ENCODE data around the gene THSD4. TPM values are rescaled to one million over a fixed set of nuclear protein-coding genes. Genes with fewer than 3 reads are reported as not detected.

THSD4 gene
- total and polyA plus RNA-seq, 2 of the 8 experiments (the other 6 are each of a cell fraction or from before 2014, with no cell fraction given) = 2.5 to 6.2 TPM

DNA sequence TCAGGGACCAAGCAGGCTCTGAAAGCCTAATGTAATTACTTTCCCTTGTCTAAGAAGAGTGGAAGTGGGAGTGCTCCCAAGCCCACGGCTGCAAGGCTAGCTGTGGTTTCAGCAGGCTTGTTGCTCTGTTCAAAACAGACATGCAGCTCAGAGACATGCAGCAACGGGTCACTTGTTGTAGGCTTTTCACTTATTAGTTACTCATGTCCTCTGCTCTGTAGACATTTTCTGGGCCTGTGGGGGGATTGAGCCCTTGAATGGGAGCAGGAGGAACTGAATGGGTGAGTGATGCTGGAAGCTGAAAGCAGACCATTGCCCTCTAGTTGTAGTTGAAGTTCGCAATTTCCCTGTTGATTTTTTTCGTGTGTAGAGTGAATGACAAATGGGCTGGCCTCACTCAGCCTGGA lies 433.1 kb downstream of the THSD4 start:
- FAIRE-seq (no peak), DNase-seq (ENCODE audit: low read depth in 1 of 2, low spot score in 2 of 2) (no peak)
- H3K27me3 ChIP-seq (replicated peaks in 1 of 4; ENCODE audit: control insufficient read depth in 3 of 4, extremely low read depth in 1 of 4, insufficient read depth in 3 of 4, low read length in 3 of 4) = no peaks in the 10 kb centered on the region
- 0 out of 2 replicates have a peak overlapping the region, but pooled peaks have one; percentile 10 for H2BK5ac ChIP-seq (ENCODE audit: low read depth, low read length)
- H2BK120ac ChIP-seq (replicated peaks; ENCODE audit: low read depth, low read length) = no peak overlapping the region
- H4K20me1 ChIP-seq (replicated peaks in 1 of 2; ENCODE audit: control insufficient read depth in 1 of 2, insufficient read depth in 2 of 2, low read length in 2 of 2) = no peaks in the 10 kb centered on the region
- no peak overlapping the region for H4K91ac ChIP-seq (replicated peaks; ENCODE audit: insufficient read length, low read length)
- no peak overlapping the region for H3K4ac ChIP-seq (replicated peaks; ENCODE audit: insufficient read length, low read depth, low read length)
- H3K18ac ChIP-seq (ENCODE audit: extremely low read depth, low read length) = 0 out of 2 replicates have a peak overlapping the region, but pooled peaks have one; percentile 20
- ChIA-PET CTCF (ENCODE audit: partially characterized antibody) (interaction anchor here (0.8 to 10.4 kb wide), 7 partner anchors 15 to 162 kb away, joined by 3 to 63 read pairs (median 4); no protein-coding TSS in a partner anchor), POLR2A (ENCODE audit: partially characterized antibody) (no interaction called here)
- H3K4me3 ChIP-seq (ENCODE audit: extremely low read depth in 1 of 4, insufficient read depth in 2 of 4, low read depth in 3 of 4, low read length in 4 of 4) = no peak overlapping the region
- no peak overlapping the region for H4K8ac ChIP-seq (ENCODE audit: extremely low read depth, insufficient read depth, low read length)
- 62% methylated on average over 4 of the region's 4 CpGs; no CpG with 5 or more reads in 1 of the 2 experiments for WGBS, 2 experiments (ENCODE audit: extremely low coverage in 1 of 2, insufficient coverage in 1 of 2, insufficient read length in 1 of 2, insufficient replicate concordance in 2 of 2, low coverage in 1 of 2, low lambda C conversion rate in 2 of 2, missing lambda C conversion rate in 1 of 2)
- H3K14ac ChIP-seq (ENCODE audit: insufficient read length) = no peak overlapping the region
- no peaks in the 10 kb centered on the region for H3K9me3 ChIP-seq (ENCODE audit: insufficient read depth in 2 of 2, low read depth in 1 of 2, low read length in 1 of 2)
- H3K79me1 ChIP-seq (ENCODE audit: low read depth, low read length) = no peaks in the 10 kb centered on the region
- no peak overlapping the region for H3K9ac ChIP-seq (replicated peaks in 1 of 4; ENCODE audit: extremely low read depth in 1 of 4, low read depth in 3 of 4, low read length in 3 of 4)
- no peaks in the 10 kb centered on the region for H3K23me2 ChIP-seq (ENCODE audit: low read depth, low read length)
- H2BK20ac ChIP-seq (ENCODE audit: low read length) = no peak overlapping the region
- H3K79me2 ChIP-seq (ENCODE audit: control insufficient read depth in 1 of 2, insufficient read depth in 2 of 2, low read length in 2 of 2) = no peaks in the 10 kb centered on the region
- H3K4me1 ChIP-seq (replicated peaks in 1 of 4; ENCODE audit: control insufficient read depth in 3 of 4, insufficient read depth in 4 of 4, low read length in 3 of 4) = peaks cover 0 to 7% (median 2%) of the 10 kb centered on the region in 4 experiments; a peak in 1 of 7 replicates
- no peaks in the 10 kb centered on the region for H3K36me3 ChIP-seq (ENCODE audit: control insufficient read depth in 2 of 4, insufficient read depth in 4 of 4, low read length in 3 of 4)
- no peak for TF ChIP-seq EZH2 (IDR thresholded peaks at IDR 0.05; ENCODE audit: low read depth, low read length, severe bottlenecking)
- TF ChIP-seq RNF2 (IDR thresholded peaks at IDR 0.05; ENCODE audit: borderline replicate concordance, low read depth, low read length, missing control alignments, poor library complexity, severe bottlenecking) = no peak
- TF ChIP-seq ASH2L (IDR thresholded peaks at IDR 0.05; ENCODE audit: low read length) = no peak
- TF ChIP-seq TCF12 (IDR thresholded peaks at IDR 0.05; ENCODE audit: low read depth, low read length) = no peak
- TF ChIP-seq RAD21 (IDR thresholded peaks at IDR 0.05 in 1 of 2, conservative IDR thresholded peaks at IDR 0.05 in 1 of 2; ENCODE audit: low read depth in 2 of 2, low read length in 2 of 2) = no peak
- TF ChIP-seq POLR2A (IDR thresholded peaks at IDR 0.05; ENCODE audit: control extremely low read depth in 1 of 2, low read depth in 2 of 2, low read length in 2 of 2) = no peak
- no peak overlapping the region for H3K56ac ChIP-seq (replicated peaks; ENCODE audit: insufficient read length, low read depth, low read length)
- no peak overlapping the region for H2BK15ac ChIP-seq (ENCODE audit: low read length)
- H2AK5ac ChIP-seq (ENCODE audit: low read depth, low read length) = no peak overlapping the region
- no peak overlapping the region for H3K27ac ChIP-seq (ENCODE audit: low read depth, low read length)
- H4K5ac ChIP-seq (ENCODE audit: insufficient read length, low read depth, low read length) = no peak overlapping the region
- H3K23ac ChIP-seq (ENCODE audit: insufficient read length) = no peak overlapping the region
- 0 out of 2 replicates have a peak overlapping the region, but pooled peaks have one; percentile 2 for H2AFZ ChIP-seq (ENCODE audit: low read length)
- no peak overlapping the region for H3K4me2 ChIP-seq (ENCODE audit: insufficient read depth in 1 of 2, low read depth in 2 of 2, low read length in 2 of 2)
- H2BK12ac ChIP-seq (ENCODE audit: low read depth, low read length) = no peak overlapping the region

Data from H1 (cell line).